Measurements from ENCODE around the gene CDS2. TPM values are rescaled to one million over a fixed set of nuclear protein-coding genes. Genes with fewer than 3 reads are reported as not detected.

The CDS2 gene
- total RNA-seq, 2 donors from 2014 or later, result 26.2 to 61.8 TPM

GRCh38 chr20:5143851-5144250, 17.0 kb downstream of the CDS2 start:
- WGBS, result 95% methylated on average over 5 of the region's 5 CpGs
- Histone ChIP-seq H3K27ac (no peak overlapping the region), H3K9me3 (no peaks in the 10 kb centered on the region), H3K27me3 (replicated peaks; ENCODE audit: insufficient read depth) (no peaks in the 10 kb centered on the region), H3K4me1 (replicated peaks) (no peaks in the 10 kb centered on the region), H3K4me3 (no peak overlapping the region), H3K36me3 (no peaks in the 10 kb centered on the region)
- DNase-seq (ENCODE audit: low spot score), result no peak
- no peak for TF ChIP-seq POLR2AphosphoS5 (IDR thresholded peaks at IDR 0.05)
- TF ChIP-seq POLR2A (IDR thresholded peaks at IDR 0.05), result no peak
- TF ChIP-seq, protein P1, sequence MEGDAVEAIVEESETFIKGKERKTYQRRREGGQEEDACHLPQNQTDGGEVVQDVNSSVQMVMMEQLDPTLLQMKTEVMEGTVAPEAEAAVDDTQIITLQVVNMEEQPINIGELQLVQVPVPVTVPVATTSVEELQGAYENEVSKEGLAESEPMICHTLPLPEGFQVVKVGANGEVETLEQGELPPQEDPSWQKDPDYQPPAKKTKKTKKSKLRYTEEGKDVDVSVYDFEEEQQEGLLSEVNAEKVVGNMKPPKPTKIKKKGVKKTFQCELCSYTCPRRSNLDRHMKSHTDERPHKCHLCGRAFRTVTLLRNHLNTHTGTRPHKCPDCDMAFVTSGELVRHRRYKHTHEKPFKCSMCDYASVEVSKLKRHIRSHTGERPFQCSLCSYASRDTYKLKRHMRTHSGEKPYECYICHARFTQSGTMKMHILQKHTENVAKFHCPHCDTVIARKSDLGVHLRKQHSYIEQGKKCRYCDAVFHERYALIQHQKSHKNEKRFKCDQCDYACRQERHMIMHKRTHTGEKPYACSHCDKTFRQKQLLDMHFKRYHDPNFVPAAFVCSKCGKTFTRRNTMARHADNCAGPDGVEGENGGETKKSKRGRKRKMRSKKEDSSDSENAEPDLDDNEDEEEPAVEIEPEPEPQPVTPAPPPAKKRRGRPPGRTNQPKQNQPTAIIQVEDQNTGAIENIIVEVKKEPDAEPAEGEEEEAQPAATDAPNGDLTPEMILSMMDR (IDR thresholded peaks at IDR 0.05), result no peak
- intact Hi-C loops (cut with DNase I), result no loop called here

- Histone ChIP-seq H3K36me3 (no peaks in the 10 kb centered on the region), H3K4me1 (replicated peaks) (no peaks in the 10 kb centered on the region), H3K4me3 (no peak overlapping the region), H3K9me3 (no peaks in the 10 kb centered on the region), H3K27ac (no peak overlapping the region), H3K27me3 (replicated peaks; ENCODE audit: insufficient read depth) (no peaks in the 10 kb centered on the region)
- no peak for DNase-seq (ENCODE audit: low spot score)
- intact Hi-C loops (cut with DNase I), result no loop called here
- no peak for TF ChIP-seq POLR2AphosphoS5 (IDR thresholded peaks at IDR 0.05)
- no peak for TF ChIP-seq POLR2A (IDR thresholded peaks at IDR 0.05)
- TF ChIP-seq, protein P1 (IDR thresholded peaks at IDR 0.05), result no peak
- 75% methylated on average over 5 of the region's 5 CpGs for WGBS
Measured at GRCh38 chr20:5145365-5146098, 18.7 kb downstream of the CDS2 start.

GRCh38 chr20:5146099-5146668, 19.4 kb downstream of the CDS2 start:
- H3K9me3 ChIP-seq, result no peaks in the 10 kb centered on the region
- H3K4me1 ChIP-seq (replicated peaks), result no peaks in the 10 kb centered on the region
- H3K36me3 ChIP-seq, result no peaks in the 10 kb centered on the region
- DNase-seq (ENCODE audit: low spot score), result no peak
- no peak overlapping the region for H3K27ac ChIP-seq
- no peaks in the 10 kb centered on the region for H3K27me3 ChIP-seq (replicated peaks; ENCODE audit: insufficient read depth)
- H3K4me3 ChIP-seq, result no peak overlapping the region
- 95% methylated on average over 6 of the region's 6 CpGs for WGBS
- intact Hi-C loops (cut with DNase I), result no loop called here
- TF ChIP-seq POLR2A (IDR thresholded peaks at IDR 0.05) (no peak), POLR2AphosphoS5 (IDR thresholded peaks at IDR 0.05) (no peak)
- TF ChIP-seq, protein P1 (IDR thresholded peaks at IDR 0.05), result no peak

GRCh38 chr20:5146871-5147592, 20.2 kb downstream of the CDS2 start:
- Histone ChIP-seq H3K36me3 (no peaks in the 10 kb centered on the region), H3K9me3 (no peaks in the 10 kb centered on the region), H3K4me1 (replicated peaks) (no peaks in the 10 kb centered on the region), H3K4me3 (no peak overlapping the region), H3K27me3 (replicated peaks; ENCODE audit: insufficient read depth) (no peaks in the 10 kb centered on the region), H3K27ac (no peak overlapping the region)
- intact Hi-C loops (cut with DNase I), result no loop called here
- TF ChIP-seq POLR2A (IDR thresholded peaks at IDR 0.05) (no peak), POLR2AphosphoS5 (IDR thresholded peaks at IDR 0.05) (no peak)
- TF ChIP-seq, protein P1 (IDR thresholded peaks at IDR 0.05), result no peak
- WGBS, result 78% methylated on average over 2 of the region's 2 CpGs
- DNase-seq (ENCODE audit: low spot score), result no peak

All from prostate gland (tissue), 2 donors.